OCI-LY7 (cell line): ENCODE measurements around the gene GPR42.

Experiments
- EZH2phosphoT487 ChIP-seq: fragments of 200-600 bp; sonication (generic); IDR thresholded peaks from 2 replicates; pipeline ENCODE4 v1.6.1; 2018; ENCODE audit warnings: low read depth, borderline replicate concordance, mild to moderate bottlenecking, mixed run types, antibody characterized with exemption, low read length, moderate library complexity, mixed read lengths
- TF ChIP-seq, protein P1 (sequence below): fragments of 200-600 bp; sonication (generic); conservative IDR thresholded peaks from 2 replicates; pipeline ENCODE4 v1.5.1; 2014; ENCODE audit warnings: mild to moderate bottlenecking, antibody characterized with exemption, low read length, moderate library complexity, mixed read lengths

DNA sequence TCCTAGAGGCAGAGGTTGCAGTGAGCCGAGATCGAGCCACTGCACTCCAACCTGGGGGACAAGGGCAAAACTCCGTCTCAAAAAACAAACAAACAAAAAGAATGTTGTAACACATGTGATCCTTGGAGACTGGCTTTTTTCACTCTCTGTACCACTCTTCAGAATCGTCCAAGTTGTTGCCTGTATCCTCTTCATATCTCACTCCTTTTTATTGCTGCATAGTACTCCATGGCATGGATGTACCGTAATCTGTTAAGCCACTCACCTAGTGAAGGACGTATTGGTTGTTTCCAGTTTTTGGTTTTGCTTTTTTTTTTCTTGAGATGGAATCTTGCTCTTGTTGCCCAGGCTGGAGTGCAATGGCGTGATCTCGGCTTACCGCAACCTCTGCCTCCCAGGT, 48.9 kb upstream of the GPR42 start:
- TF ChIP-seq, protein P1, sequence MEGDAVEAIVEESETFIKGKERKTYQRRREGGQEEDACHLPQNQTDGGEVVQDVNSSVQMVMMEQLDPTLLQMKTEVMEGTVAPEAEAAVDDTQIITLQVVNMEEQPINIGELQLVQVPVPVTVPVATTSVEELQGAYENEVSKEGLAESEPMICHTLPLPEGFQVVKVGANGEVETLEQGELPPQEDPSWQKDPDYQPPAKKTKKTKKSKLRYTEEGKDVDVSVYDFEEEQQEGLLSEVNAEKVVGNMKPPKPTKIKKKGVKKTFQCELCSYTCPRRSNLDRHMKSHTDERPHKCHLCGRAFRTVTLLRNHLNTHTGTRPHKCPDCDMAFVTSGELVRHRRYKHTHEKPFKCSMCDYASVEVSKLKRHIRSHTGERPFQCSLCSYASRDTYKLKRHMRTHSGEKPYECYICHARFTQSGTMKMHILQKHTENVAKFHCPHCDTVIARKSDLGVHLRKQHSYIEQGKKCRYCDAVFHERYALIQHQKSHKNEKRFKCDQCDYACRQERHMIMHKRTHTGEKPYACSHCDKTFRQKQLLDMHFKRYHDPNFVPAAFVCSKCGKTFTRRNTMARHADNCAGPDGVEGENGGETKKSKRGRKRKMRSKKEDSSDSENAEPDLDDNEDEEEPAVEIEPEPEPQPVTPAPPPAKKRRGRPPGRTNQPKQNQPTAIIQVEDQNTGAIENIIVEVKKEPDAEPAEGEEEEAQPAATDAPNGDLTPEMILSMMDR = no peak
- no peak for TF ChIP-seq EZH2phosphoT487
